Coronary artery (tissue), 2 donors: ENCODE results near the gene WASF3.
"Not testable (repeated sequence)": the region's sequence is repeated elsewhere in the genome, so short reads cannot be mapped to it uniquely, and the experiment has no call there.

Source experiments
- DNase-seq: peaks from one replicate; pipeline ENCODE4 v3.0.0-alpha.2; 2017; ENCODE audit warnings: low spot score
- H3K27ac ChIP-seq, 2 donors: fragments of 200-600 bp; sonication (generic); one replicate each; pipeline ENCODE4 v1.5.1; 2016 to 2019
- H3K4me3 ChIP-seq: fragments of 200-600 bp; sonication (generic); 2 replicates; pipeline ENCODE4 v1.5.1; 2016; ENCODE audit warnings: mild to moderate bottlenecking, moderate library complexity
- CTCF ChIP-seq: fragments of 200-600 bp; sonication (generic); IDR thresholded peaks from one replicate; pipeline ENCODE4 v1.5.1; 2019; ENCODE audit warnings: antibody characterized with exemption

Gene WASF3

GRCh38 chr13:26722321-26722720, 164.8 kb downstream of the WASF3 start:
- TF ChIP-seq CTCF: no peak
- no peak overlapping the region for H3K27ac ChIP-seq
- no peak for DNase-seq
- H3K4me3 ChIP-seq: no peak overlapping the region

- not testable (repeated sequence) for H3K4me3 ChIP-seq, DNase-seq, H3K27ac ChIP-seq
Observed at GRCh38 chr13:26723620-26724019, 166.1 kb downstream of the WASF3 start.

GRCh38 chr13:26726684-26727083, 169.2 kb downstream of the WASF3 start:
- Histone ChIP-seq H3K27ac (no peak overlapping the region), H3K4me3 (no peak overlapping the region)

GRCh38 chr13:26727122-26727521, 169.6 kb downstream of the WASF3 start:
- no peak for DNase-seq
- no peak overlapping the region for H3K4me3 ChIP-seq
- no peak overlapping the region for H3K27ac ChIP-seq
- no peak for TF ChIP-seq CTCF

More at GRCh38 chr13:26726684-26727083, 169.2 kb downstream of the WASF3 start:
- TF ChIP-seq CTCF: no peak
- DNase-seq: no peak

GRCh38 chr13:26727633-26728032, 170.2 kb downstream of the WASF3 start:
- no peak for TF ChIP-seq CTCF
- Histone ChIP-seq H3K27ac (no peak overlapping the region), H3K4me3 (no peak overlapping the region)
- DNase-seq: no peak

- H3K27ac ChIP-seq: no peak overlapping the region
- TF ChIP-seq CTCF: no peak
- no peak overlapping the region for H3K4me3 ChIP-seq
- DNase-seq: no peak
Observed at GRCh38 chr13:26735677-26736076, 178.2 kb downstream of the WASF3 start.
